ENCODE results near the gene HSD11B1. TPM values are rescaled to one million over a fixed set of nuclear protein-coding genes. Genes with fewer than 3 reads are reported as not detected.

Gene HSD11B1
- total RNA-seq, 1 donor from 2014 or later, result not detected

- intact Hi-C loops (cut with micrococcal nuclease), result no loop called here
- CTCF ChIA-PET, result no interaction called here
Measured at GRCh38 chr1:209708297-209708696, 3.7 kb downstream of the HSD11B1 start.

GRCh38 chr1:209710093-209710492 is 5.4 kb downstream of the HSD11B1 start:
- no peak for DNase-seq
- no peak for TF ChIP-seq CTCF (IDR thresholded peaks at IDR 0.05)
- Mint-ChIP-seq H3K27me3 (peaks cover 16% of the 10 kb centered on the region), H3K9me3 (no peaks in the 10 kb centered on the region), H3K4me1 (no peaks in the 10 kb centered on the region), H3K27ac (no peak overlapping the region), H3K36me3 (ENCODE audit: low read depth) (no peaks in the 10 kb centered on the region), H3K4me3 (no peak overlapping the region)
- CTCF ChIA-PET, result no interaction called here
- intact Hi-C loops (cut with micrococcal nuclease), result no loop called here
- POLR2A ChIA-PET, result no interaction called here
- ATAC-seq (ENCODE audit: low read depth), result no peak

More at GRCh38 chr1:209708297-209708696, 3.7 kb downstream of the HSD11B1 start:
- H3K27ac Mint-ChIP-seq, result no peak overlapping the region
- POLR2A ChIA-PET, result no interaction called here
- TF ChIP-seq CTCF (IDR thresholded peaks at IDR 0.05), result no peak
- ATAC-seq (ENCODE audit: low read depth) (no peak), DNase-seq (no peak)
- peaks cover 11% of the 10 kb centered on the region for H3K4me1 Mint-ChIP-seq
- H3K9me3 Mint-ChIP-seq, result no peaks in the 10 kb centered on the region
- H3K4me3 Mint-ChIP-seq, result no peak overlapping the region
- no peaks in the 10 kb centered on the region for H3K36me3 Mint-ChIP-seq (ENCODE audit: low read depth)
- peaks cover 10% of the 10 kb centered on the region for H3K27me3 Mint-ChIP-seq

GRCh38 chr1:209710847-209711246 is 6.2 kb downstream of the HSD11B1 start:
- Mint-ChIP-seq H3K27ac (no peak overlapping the region), H3K27me3 (peaks cover 16% of the 10 kb centered on the region), H3K4me1 (no peaks in the 10 kb centered on the region), H3K4me3 (no peak overlapping the region), H3K36me3 (ENCODE audit: low read depth) (no peaks in the 10 kb centered on the region), H3K9me3 (no peaks in the 10 kb centered on the region)
- intact Hi-C loops (cut with micrococcal nuclease), result no loop called here
- ChIA-PET POLR2A (no interaction called here), CTCF (no interaction called here)
- no peak for TF ChIP-seq CTCF (IDR thresholded peaks at IDR 0.05)
- DNase-seq (no peak), ATAC-seq (ENCODE audit: low read depth) (no peak)

- TF ChIP-seq CTCF (IDR thresholded peaks at IDR 0.05), result no peak
- DNase-seq (no peak), ATAC-seq (ENCODE audit: low read depth) (no peak)
- CTCF ChIA-PET, result no interaction called here
- intact Hi-C loops (cut with micrococcal nuclease), result no loop called here
- Mint-ChIP-seq H3K27ac (no peak overlapping the region), H3K27me3 (peaks cover 11% of the 10 kb centered on the region), H3K9me3 (peaks cover 3% of the 10 kb centered on the region), H3K4me1 (no peaks in the 10 kb centered on the region), H3K36me3 (ENCODE audit: low read depth) (no peaks in the 10 kb centered on the region), H3K4me3 (no peak overlapping the region)
- POLR2A ChIA-PET, result no interaction called here
Measured at GRCh38 chr1:209714338-209714737, 9.7 kb downstream of the HSD11B1 start.

DNA sequence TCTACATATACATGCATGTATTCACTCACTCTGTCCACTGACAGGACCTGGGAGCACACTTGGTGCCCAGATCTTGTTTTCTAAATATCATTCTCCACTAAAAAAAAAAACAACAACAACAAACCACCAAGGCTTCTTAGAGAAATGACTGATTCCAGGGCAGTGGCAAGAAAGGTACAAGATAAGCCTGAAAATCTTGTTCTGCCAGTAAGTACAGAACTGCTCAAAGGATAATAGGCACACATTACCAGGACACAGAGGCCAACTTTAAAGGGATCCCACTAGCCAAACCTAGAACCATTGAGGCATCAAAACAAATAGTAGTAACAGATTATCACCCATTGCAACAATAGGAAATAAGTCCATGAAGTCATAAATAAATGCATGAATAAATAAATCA is 10.7 kb downstream of the HSD11B1 start:
- ChIA-PET POLR2A (no interaction called here), CTCF (no interaction called here)
- Mint-ChIP-seq H3K36me3 (ENCODE audit: low read depth) (no peaks in the 10 kb centered on the region), H3K4me3 (no peak overlapping the region), H3K27me3 (peaks cover 13% of the 10 kb centered on the region), H3K4me1 (no peaks in the 10 kb centered on the region), H3K9me3 (peaks cover 4% of the 10 kb centered on the region), H3K27ac (no peak overlapping the region)
- TF ChIP-seq CTCF (IDR thresholded peaks at IDR 0.05), result no peak
- intact Hi-C loops (cut with micrococcal nuclease), result no loop called here
- ATAC-seq (ENCODE audit: low read depth) (no peak), DNase-seq (no peak)

Measured in activated B cell treated with CpG ODN at 0.5 μM for 24 hours (primary cell).